Panc1 (cell line): Measurements from ENCODE around the gene CPAMD8.

Source experiments
- POLR2AphosphoS5 ChIP-seq: IDR thresholded peaks from 2 replicates; pipeline ENCODE4 v1.6.1; 2012; ENCODE audit warnings: mild to moderate bottlenecking, low read depth, low read length, moderate library complexity
- SIN3A ChIP-seq: IDR thresholded peaks from 2 replicates; pipeline ENCODE4 v1.6.1; 2012; ENCODE audit warnings: low read depth, mild to moderate bottlenecking, low read length, moderate library complexity, borderline replicate concordance; ENCODE audit not compliant: insufficient read depth
- TCF7L2 ChIP-seq: IDR thresholded peaks from 2 replicates; pipeline ENCODE4 v1.6.1; 2011; ENCODE audit warnings: mild to moderate bottlenecking, low read depth, low read length, inconsistent platforms
- TF ChIP-seq, protein P1 (sequence below): fragments of 450-650 bp; IDR thresholded peaks from 2 replicates; pipeline ENCODE4 v1.5.1; 2017; ENCODE audit warnings: mild to moderate bottlenecking
- TF ChIP-seq, protein P2 (sequence below), 2 experiments: IDR thresholded peaks; 2 replicates each; pipeline ENCODE4 v1.6.1; 2011 to 2012; ENCODE audit warnings: low read depth in 2 of 2, control low read depth in 1 of 2, low read length in 1 of 2, mild to moderate bottlenecking in 1 of 2, moderate library complexity in 1 of 2; ENCODE audit not compliant: insufficient read depth in 1 of 2

DNA sequence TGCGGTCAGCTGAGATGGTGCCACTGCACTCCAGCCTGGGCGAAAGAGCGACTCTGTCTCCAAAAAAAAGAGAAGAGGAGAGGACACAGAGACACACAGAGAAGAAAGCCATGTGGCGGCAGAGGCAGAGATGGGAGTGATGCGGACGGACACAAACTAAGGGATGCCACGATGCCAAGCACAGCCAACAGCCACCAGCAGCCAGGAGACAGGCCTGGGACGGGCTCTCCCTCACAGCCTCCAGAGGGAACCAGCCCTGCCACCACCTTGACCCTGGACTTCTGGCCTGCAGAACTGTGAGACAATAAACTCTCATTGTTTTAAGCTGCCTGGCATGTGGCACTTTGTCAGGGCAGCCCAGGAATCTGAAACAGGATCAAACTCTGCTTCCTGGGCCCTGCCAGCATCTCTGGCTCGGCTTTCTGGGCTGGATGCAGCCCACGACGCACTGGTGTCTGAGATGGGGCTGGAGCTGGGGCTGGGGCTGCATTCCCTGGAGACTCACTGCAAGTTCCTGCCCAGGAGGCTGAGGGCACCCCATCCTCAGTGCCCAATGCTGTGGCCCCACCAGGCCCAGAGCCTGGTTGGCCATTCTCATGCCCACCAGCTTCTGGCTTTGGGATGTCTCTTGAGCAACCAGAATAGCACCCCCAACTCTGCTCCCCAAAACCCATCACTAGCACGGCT, 134.8 kb downstream of the CPAMD8 start:
- TF ChIP-seq, protein P1, sequence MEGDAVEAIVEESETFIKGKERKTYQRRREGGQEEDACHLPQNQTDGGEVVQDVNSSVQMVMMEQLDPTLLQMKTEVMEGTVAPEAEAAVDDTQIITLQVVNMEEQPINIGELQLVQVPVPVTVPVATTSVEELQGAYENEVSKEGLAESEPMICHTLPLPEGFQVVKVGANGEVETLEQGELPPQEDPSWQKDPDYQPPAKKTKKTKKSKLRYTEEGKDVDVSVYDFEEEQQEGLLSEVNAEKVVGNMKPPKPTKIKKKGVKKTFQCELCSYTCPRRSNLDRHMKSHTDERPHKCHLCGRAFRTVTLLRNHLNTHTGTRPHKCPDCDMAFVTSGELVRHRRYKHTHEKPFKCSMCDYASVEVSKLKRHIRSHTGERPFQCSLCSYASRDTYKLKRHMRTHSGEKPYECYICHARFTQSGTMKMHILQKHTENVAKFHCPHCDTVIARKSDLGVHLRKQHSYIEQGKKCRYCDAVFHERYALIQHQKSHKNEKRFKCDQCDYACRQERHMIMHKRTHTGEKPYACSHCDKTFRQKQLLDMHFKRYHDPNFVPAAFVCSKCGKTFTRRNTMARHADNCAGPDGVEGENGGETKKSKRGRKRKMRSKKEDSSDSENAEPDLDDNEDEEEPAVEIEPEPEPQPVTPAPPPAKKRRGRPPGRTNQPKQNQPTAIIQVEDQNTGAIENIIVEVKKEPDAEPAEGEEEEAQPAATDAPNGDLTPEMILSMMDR: no peak
- TF ChIP-seq TCF7L2: no peak
- TF ChIP-seq SIN3A: no peak
- TF ChIP-seq, protein P2, sequence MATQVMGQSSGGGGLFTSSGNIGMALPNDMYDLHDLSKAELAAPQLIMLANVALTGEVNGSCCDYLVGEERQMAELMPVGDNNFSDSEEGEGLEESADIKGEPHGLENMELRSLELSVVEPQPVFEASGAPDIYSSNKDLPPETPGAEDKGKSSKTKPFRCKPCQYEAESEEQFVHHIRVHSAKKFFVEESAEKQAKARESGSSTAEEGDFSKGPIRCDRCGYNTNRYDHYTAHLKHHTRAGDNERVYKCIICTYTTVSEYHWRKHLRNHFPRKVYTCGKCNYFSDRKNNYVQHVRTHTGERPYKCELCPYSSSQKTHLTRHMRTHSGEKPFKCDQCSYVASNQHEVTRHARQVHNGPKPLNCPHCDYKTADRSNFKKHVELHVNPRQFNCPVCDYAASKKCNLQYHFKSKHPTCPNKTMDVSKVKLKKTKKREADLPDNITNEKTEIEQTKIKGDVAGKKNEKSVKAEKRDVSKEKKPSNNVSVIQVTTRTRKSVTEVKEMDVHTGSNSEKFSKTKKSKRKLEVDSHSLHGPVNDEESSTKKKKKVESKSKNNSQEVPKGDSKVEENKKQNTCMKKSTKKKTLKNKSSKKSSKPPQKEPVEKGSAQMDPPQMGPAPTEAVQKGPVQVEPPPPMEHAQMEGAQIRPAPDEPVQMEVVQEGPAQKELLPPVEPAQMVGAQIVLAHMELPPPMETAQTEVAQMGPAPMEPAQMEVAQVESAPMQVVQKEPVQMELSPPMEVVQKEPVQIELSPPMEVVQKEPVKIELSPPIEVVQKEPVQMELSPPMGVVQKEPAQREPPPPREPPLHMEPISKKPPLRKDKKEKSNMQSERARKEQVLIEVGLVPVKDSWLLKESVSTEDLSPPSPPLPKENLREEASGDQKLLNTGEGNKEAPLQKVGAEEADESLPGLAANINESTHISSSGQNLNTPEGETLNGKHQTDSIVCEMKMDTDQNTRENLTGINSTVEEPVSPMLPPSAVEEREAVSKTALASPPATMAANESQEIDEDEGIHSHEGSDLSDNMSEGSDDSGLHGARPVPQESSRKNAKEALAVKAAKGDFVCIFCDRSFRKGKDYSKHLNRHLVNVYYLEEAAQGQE (IDR thresholded peaks at IDR 0.05; ENCODE audit: insufficient read depth in 1 of 2, low read depth in 2 of 2, low read length in 1 of 2): no peak
- no peak for TF ChIP-seq POLR2AphosphoS5
